Esophagus muscularis mucosa (tissue), 3 donors: ENCODE results near the gene MICB.

Experiments
- CTCF ChIP-seq, 3 experiments: fragments of 200-600 bp in 2 of 3; fragments of 450-650 bp in 1 of 3; sonication (generic) in 2 of 3; IDR thresholded peaks; one replicate each; pipeline ENCODE4 v1.5.1; 2017 to 2019; ENCODE audit warnings: antibody characterized with exemption in 3 of 3, mild to moderate bottlenecking in 2 of 3, moderate library complexity in 1 of 3
- POLR2A ChIP-seq: fragments of 450-650 bp; IDR thresholded peaks from one replicate; pipeline ENCODE4 v1.6.1; 2017; ENCODE audit warnings: antibody characterized with exemption, moderate library complexity, mild to moderate bottlenecking, low read depth
- POLR2AphosphoS5 ChIP-seq, 2 donors: sonication (generic); formaldehyde crosslinking; IDR thresholded peaks; one replicate each; pipeline ENCODE4 v1.6.1; 2017; ENCODE audit warnings: antibody characterized with exemption in 2 of 2

- TF ChIP-seq CTCF (IDR thresholded peaks at IDR 0.05) (no peak), POLR2A (no peak), POLR2AphosphoS5 (IDR thresholded peaks at IDR 0.05) (no peak)
These were observed 21.3 kb upstream of the MICB start for GRCh38 chr6:31476515-31477139.
